K562 (cell line): Measurements from ENCODE around the gene EVX1. TPM values are rescaled to one million over a fixed set of nuclear protein-coding genes. Genes with fewer than 3 reads are reported as not detected.

Experiments
- ATAC-seq: fragments of 200-7000 bp; cut with Tn5 transposase; 3 replicates; pipeline ENCODE4 v1.9.1; 2020; ENCODE audit warnings: moderate library complexity
- BruUV-seq: library from RNA; stranded (reverse); fragments of 400-500 nt; replicated peaks from 2 replicates; lab custom pipeline; 2021; lab: Mats Ljungman, UMichigan
- CTCF ChIA-PET: fragments of 300-600 bp; formaldehyde crosslinking; extraction: SDS; loops from one replicate; lab custom pipeline; 2021; ENCODE audit warnings: low intra/inter-chr PET ratio; lab: Yijun Ruan, JAX
- POLR2A ChIA-PET: fragments of 300-600, 350-650 bp; sonication (Branson Sonifier 250); formaldehyde crosslinking; extraction: SDS; loops from one replicate; lab custom pipeline; 2021; ENCODE audit warnings: antibody characterized with exemption, inconsistent platforms; lab: Yijun Ruan, JAX
- DNase-seq, 4 experiments: peaks; one replicate each; pipeline versions ENCODE4 v3.0.0 to v3.0.0-alpha.2; 2011 to 2018; ENCODE audit warnings: low spot score in 3 of 4, mixed read lengths in 3 of 4; ENCODE audit errors: extremely low read depth in 1 of 4
- FAIRE-seq: peaks from 2 replicates; lab custom pipeline; 2011; peaks lifted over from hg19 to GRCh38; lab: Jason Lieb, UNC
- H2AFZ ChIP-seq: 2 replicates; pipeline ENCODE4 v1.6.0; 2011; ENCODE audit warnings: low read depth, low read length, control low read depth, inconsistent platforms
- H3K27ac ChIP-seq: fragments of 200-600 bp; 3 replicates; pipeline ENCODE4 v1.8.0; 2011; ENCODE audit warnings: low read depth, mild to moderate bottlenecking, control low read depth, inconsistent platforms, low read length, moderate library complexity, mixed read lengths; ENCODE audit errors: extremely low read depth
- H3K27me3 ChIP-seq, 2 experiments: fragments of 300-600 bp in 1 of 2; 2 replicates in 1 of 2; 3 replicates in 1 of 2; pipeline versions ENCODE4 v1.6.0 to v1.8.0; 2011; ENCODE audit warnings: inconsistent platforms in 2 of 2, low read length in 2 of 2, mild to moderate bottlenecking in 1 of 2, mixed read lengths in 1 of 2, moderate library complexity in 1 of 2; ENCODE audit not compliant: control insufficient read depth in 2 of 2, insufficient read depth in 2 of 2
- H3K36me3 ChIP-seq: fragments of 300-600 bp; 3 replicates; pipeline ENCODE4 v1.8.0; 2011; ENCODE audit warnings: mild to moderate bottlenecking, low read length, inconsistent platforms; ENCODE audit not compliant: control insufficient read depth, insufficient read depth
- H3K4me1 ChIP-seq, 2 experiments: fragments of 200-600 bp in 1 of 2; replicated peaks in 1 of 2; 2 replicates in 1 of 2; 3 replicates in 1 of 2; pipeline versions ENCODE4 v1.5.1 to v1.8.0; 2011; ENCODE audit warnings: inconsistent platforms in 2 of 2, low read length in 2 of 2, mild to moderate bottlenecking in 1 of 2, mixed read lengths in 1 of 2, moderate library complexity in 1 of 2; ENCODE audit not compliant: control insufficient read depth in 2 of 2, insufficient read depth in 2 of 2
- H3K4me2 ChIP-seq: 2 replicates; pipeline ENCODE4 v1.6.1; 2011; ENCODE audit warnings: low read length, control low read depth, inconsistent platforms, mixed read lengths; ENCODE audit not compliant: insufficient read depth
- H3K4me3 ChIP-seq: fragments of 200-600 bp; sonication (generic), shearing (Covaris generic); 2 replicates; pipeline ENCODE4 v1.5.1; 2016; ENCODE audit warnings: control low read depth, inconsistent platforms
- H3K79me2 ChIP-seq: fragments of 200-600 bp; 3 replicates; pipeline ENCODE4 v1.8.0; 2011; ENCODE audit warnings: low read length, inconsistent platforms; ENCODE audit not compliant: control insufficient read depth, insufficient read depth
- H3K9ac ChIP-seq, 2 experiments: 2 replicates each; pipeline versions ENCODE4 v1.6.0 to v1.6.1; 2011; ENCODE audit warnings: low read depth in 2 of 2, low read length in 2 of 2, control low read depth in 1 of 2, inconsistent platforms in 1 of 2, mild to moderate bottlenecking in 1 of 2, mixed read lengths in 1 of 2; ENCODE audit not compliant: insufficient read depth in 1 of 2
- H3K9me1 ChIP-seq: one replicate; pipeline ENCODE4 v1.6.0; 2011; ENCODE audit warnings: inconsistent platforms, mild to moderate bottlenecking, low read length, moderate library complexity; ENCODE audit not compliant: control insufficient read depth, insufficient read depth
- H3K9me3 ChIP-seq: replicated peaks from 2 replicates; pipeline ENCODE4 v1.5.1; 2011; ENCODE audit warnings: low read depth, low read length, inconsistent platforms; ENCODE audit not compliant: control insufficient read depth, insufficient read depth
- H4K20me1 ChIP-seq: replicated peaks from 2 replicates; pipeline ENCODE4 v1.6.1; 2011; ENCODE audit warnings: low read length, inconsistent platforms, mixed read lengths; ENCODE audit not compliant: control insufficient read depth, insufficient read depth
- CBX2 ChIP-seq: fragments of 200-600 bp; sonication (generic); IDR thresholded peaks from one replicate; pipeline ENCODE4 v1.6.1; 2012; ENCODE audit warnings: mild to moderate bottlenecking, low read length, inconsistent platforms; ENCODE audit not compliant: insufficient read depth, poor library complexity, severe bottlenecking
- WGBS: fragments of 100-300 bp; shearing (Covaris generic); methylation state at CpG from one replicate; pipeline ENCODE4 v1.1.6; 2016; ENCODE audit warnings: low coverage, mixed read lengths; ENCODE audit not compliant: insufficient coverage; ENCODE audit errors: missing lambda C conversion rate; 5-methylcytosine and 5-hydroxymethylcytosine counted together
- in situ Hi-C: fragments of 300-500 bp; cut with MboI; formaldehyde crosslinking; loops from 4 replicates; pipeline ENCODE4 v1.15.0; 2018; ENCODE audit warnings: inconsistent platforms, mixed read lengths
- intact Hi-C: fragments of 100-400 bp; cut with micrococcal nuclease; formaldehyde crosslinking; loops from 2 replicates; pipeline ENCODE4 v1.14.2; 2022
- polyA plus RNA-seq, 8 experiments: library from polyadenylated mRNA; depleted of rRNA in 4 of 8; stranded (reverse) in 5 of 8; unstranded in 3 of 8; fragments of >200 nt; fragmentation: Nextera tagmentation in 2 of 8; fragmentation: Illumina TruSeq in 1 of 8; extraction: Ambion mirVana in 2 of 8; extraction: Trizol in 1 of 8; gene quantifications; 2 replicates each; pipeline versions ENCODE4 v1.2.1 to v1.2.3, GENCODE V29; 2011 to 2014; ENCODE audit warnings: inconsistent platforms in 1 of 8, missing spikeins in 1 of 8
- total RNA-seq, 7 experiments: library from RNA; depleted of rRNA in 6 of 7; stranded (reverse); fragments of >200 nt in 6 of 7; fragmentation: Illumina TruSeq in 2 of 7; extraction: Trizol in 2 of 7; gene quantifications; 2 replicates each; pipeline versions ENCODE4 v1.2.1 to v1.2.3, GENCODE V29; 2011 to 2021; ENCODE audit warnings: low replicate concordance in 1 of 7
- TF ChIP-seq, protein P1 (sequence below), 2 experiments: fragments of 450-650 bp in 1 of 2; sonication (generic) in 1 of 2; formaldehyde crosslinking in 1 of 2; IDR thresholded peaks in 1 of 2; conservative IDR thresholded peaks in 1 of 2; 2 replicates each; pipeline versions ENCODE4 v1.6.1 to v1.8.1; 2016 to 2023; ENCODE audit warnings: mild to moderate bottlenecking in 2 of 2, moderate library complexity in 2 of 2, inconsistent platforms in 1 of 2, missing genetic modification reagents in 1 of 2

EVX1 gene
- total and polyA plus RNA-seq, 9 of the 15 experiments (the other 6 are each of a cell fraction or from before 2014, with no cell fraction given), result not detected

GRCh38 chr7:27201580-27202017, 41.0 kb upstream of the EVX1 start:
- Histone ChIP-seq H2AFZ (no peak overlapping the region), H3K9me1 (no peaks in the 10 kb centered on the region), H3K36me3 (no peaks in the 10 kb centered on the region), H3K4me3 (no peak overlapping the region), H3K9me3 (no peaks in the 10 kb centered on the region), H3K4me2 (no peak overlapping the region), H4K20me1 (0 out of 2 replicates have a peak, but pooled peaks cover 8% of the 10 kb centered on the region), H3K79me2 (no peaks in the 10 kb centered on the region), H3K27ac (no peak overlapping the region), H3K27me3 (peaks cover 51 to 71% of the 10 kb centered on the region in 2 experiments), H3K9ac (no peak overlapping the region), H3K4me1 (peaks cover 0 to 17% of the 10 kb centered on the region in 2 experiments; a peak in 2 of 5 replicates)
- 8% methylated on average over 4 of the region's 4 CpGs for whole genome bisulfite sequencing
- intact Hi-C loops, result no loop called here
- ATAC-seq (no peak), FAIRE-seq (no peak), DNase-seq (no peak)
- in situ Hi-C loops, result loop anchor here (5.0 to 10.0 kb wide), 4 partner anchors 373 to 816 kb away; no protein-coding TSS in a partner anchor
- peak; percentile 4 for TF ChIP-seq CBX2
- TF ChIP-seq, protein P1, sequence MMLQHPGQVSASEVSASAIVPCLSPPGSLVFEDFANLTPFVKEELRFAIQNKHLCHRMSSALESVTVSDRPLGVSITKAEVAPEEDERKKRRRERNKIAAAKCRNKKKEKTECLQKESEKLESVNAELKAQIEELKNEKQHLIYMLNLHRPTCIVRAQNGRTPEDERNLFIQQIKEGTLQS (IDR thresholded peaks at IDR 0.05), result no peak
- TF ChIP-seq, protein P1 (CRISPR knock-in tag; conservative IDR thresholded peaks at IDR 0.05), result no peak
- CTCF ChIA-PET, result no interaction called here
- BruUV-seq, result no TSS peak
- POLR2A ChIA-PET, result interaction anchor here (0.8 kb wide), 1 partner anchor 291 kb away, joined by 3 read pairs; no protein-coding TSS in a partner anchor
